Mesodermal cell (in vitro differentiated cells): ENCODE results near the gene RBM3.

Source experiments
- H3K27ac ChIP-seq: 2 replicates; pipeline ENCODE4 v1.7.0; 2013; ENCODE audit warnings: mild to moderate bottlenecking, low read depth, low read length, moderate library complexity; ENCODE audit not compliant: severe bottlenecking
- H3K36me3 ChIP-seq: 2 replicates; pipeline ENCODE4 v1.7.1; 2013; ENCODE audit warnings: mild to moderate bottlenecking, low read length, moderate library complexity; ENCODE audit not compliant: control insufficient read depth, insufficient read depth
- H3K4me1 ChIP-seq: one replicate; pipeline ENCODE4 v1.7.1; 2013; ENCODE audit warnings: mild to moderate bottlenecking, low read length; ENCODE audit not compliant: insufficient read depth, control insufficient read depth, poor library complexity, severe bottlenecking
- H3K4me3 ChIP-seq: 2 replicates; pipeline ENCODE4 v1.7.0; 2013; ENCODE audit warnings: low read length, control low read depth, mild to moderate bottlenecking; ENCODE audit not compliant: insufficient read depth, poor library complexity, severe bottlenecking; ENCODE audit errors: extremely low read depth
- H3K9me3 ChIP-seq: 2 replicates; pipeline ENCODE4 v1.7.1; 2013; ENCODE audit warnings: mild to moderate bottlenecking, low read length, moderate library complexity; ENCODE audit not compliant: control insufficient read depth
- WGBS, 2 experiments: methylation state at CpG; one replicate each; pipeline ENCODE4 v1.1.5; 2013; ENCODE audit warnings: missing lambda C conversion rate in 2 of 2; ENCODE audit not compliant: insufficient coverage in 2 of 2; 5-methylcytosine and 5-hydroxymethylcytosine counted together

The RBM3 gene

DNA sequence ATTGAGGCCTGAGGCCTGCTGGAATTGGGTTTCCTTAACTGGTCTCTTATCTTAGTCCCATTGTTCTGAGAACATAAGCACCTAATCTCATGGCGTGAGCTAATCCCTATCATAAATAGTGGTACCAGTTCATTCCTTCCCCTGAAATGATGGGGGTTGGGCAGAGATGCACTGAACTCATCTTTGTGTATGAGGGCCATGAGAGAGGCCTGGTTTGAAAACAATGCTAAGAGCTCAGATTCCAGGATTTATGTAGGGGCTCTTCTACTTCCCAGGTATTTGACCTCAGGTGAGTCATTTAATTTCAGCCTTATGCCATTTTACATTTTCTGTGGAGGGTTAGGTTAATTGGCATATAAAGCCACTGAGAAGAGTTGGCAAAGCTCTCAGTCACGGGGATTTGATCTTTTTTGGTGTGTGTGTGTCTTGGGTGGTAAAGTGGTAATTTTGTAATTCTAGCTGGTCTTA lies 4.4 kb downstream of the RBM3 start:
- H3K4me1 ChIP-seq, result peaks cover 9% of the 10 kb centered on the region
- H3K9me3 ChIP-seq, result no peaks in the 10 kb centered on the region
- H3K4me3 ChIP-seq, result no peak overlapping the region
- no peak overlapping the region for H3K27ac ChIP-seq
- peaks cover 39% of the 10 kb centered on the region for H3K36me3 ChIP-seq
- WGBS, 2 experiments, result no CpG with 5 or more reads among the region's 2 CpGs

DNA sequence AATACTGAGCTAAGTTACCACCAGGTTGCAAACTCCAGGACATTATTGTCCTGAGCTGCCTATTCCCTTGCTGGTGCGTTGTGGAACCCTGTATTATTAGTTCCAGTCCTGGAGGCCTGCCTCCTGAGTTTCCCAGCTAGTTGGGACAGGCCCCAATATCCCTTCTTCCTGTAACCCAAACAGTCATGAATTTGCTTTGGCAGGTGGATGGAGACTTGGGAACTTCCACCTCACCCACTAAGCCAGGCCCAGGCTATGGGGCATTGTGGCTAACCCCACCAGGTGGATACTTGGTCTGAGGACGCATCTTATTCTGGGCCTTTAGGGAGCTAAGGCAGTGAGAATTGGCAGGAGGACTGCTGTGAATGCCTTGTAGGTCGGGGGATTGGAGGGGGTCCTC lies 5.0 kb downstream of the RBM3 start:
- Histone ChIP-seq H3K27ac (no peak overlapping the region), H3K4me1 (peaks cover 9% of the 10 kb centered on the region), H3K4me3 (no peak overlapping the region), H3K36me3 (peaks cover 39% of the 10 kb centered on the region), H3K9me3 (no peaks in the 10 kb centered on the region)
- WGBS, 2 experiments, result 80% methylated on average over 1 of the region's 3 CpGs

GRCh38 chrX:48580662-48581061 lies 6.4 kb downstream of the RBM3 start:
- no peak overlapping the region for H3K27ac ChIP-seq
- no peak overlapping the region for H3K4me3 ChIP-seq
- no peaks in the 10 kb centered on the region for H3K9me3 ChIP-seq
- peaks cover 9% of the 10 kb centered on the region for H3K4me1 ChIP-seq
- no CpG with 5 or more reads among the region's 1 CpG for WGBS, 2 experiments
- H3K36me3 ChIP-seq, result peaks cover 33% of the 10 kb centered on the region

DNA sequence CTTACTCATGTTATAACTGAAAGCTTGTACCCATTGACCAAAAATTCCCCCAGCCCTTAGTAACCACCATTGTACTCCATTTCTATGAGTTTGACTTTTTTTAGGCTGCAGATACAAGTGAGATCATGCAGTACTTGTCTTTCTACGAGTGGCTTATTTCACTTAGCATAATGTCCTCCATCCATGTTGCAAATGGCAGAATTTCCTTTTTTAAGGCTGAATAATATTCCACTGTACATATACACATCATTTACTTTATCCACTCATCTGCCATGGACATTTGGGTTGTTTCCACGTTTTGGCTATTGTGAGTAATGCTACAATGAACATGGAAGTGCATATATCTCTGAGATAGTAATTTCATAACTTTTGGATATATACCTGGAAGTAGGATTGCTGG lies 10.4 kb downstream of the RBM3 start:
- no peak overlapping the region for H3K4me3 ChIP-seq
- peaks cover 2% of the 10 kb centered on the region for H3K36me3 ChIP-seq
- no peaks in the 10 kb centered on the region for H3K9me3 ChIP-seq
- no peak overlapping the region for H3K27ac ChIP-seq
- 86 to 100% methylated on average over 1 of the region's 2 CpGs for WGBS, 2 experiments
- no peaks in the 10 kb centered on the region for H3K4me1 ChIP-seq

GRCh38 chrX:48589482-48590162 lies 15.3 kb downstream of the RBM3 start:
- Histone ChIP-seq H3K36me3 (no peaks in the 10 kb centered on the region), H3K9me3 (no peaks in the 10 kb centered on the region), H3K27ac (no peak overlapping the region), H3K4me3 (no peak overlapping the region), H3K4me1 (peaks cover 5% of the 10 kb centered on the region)
- WGBS, 2 experiments, result 90% methylated on average over 7 of the region's 13 CpGs; no CpG with 5 or more reads in 1 of the 2 experiments

DNA sequence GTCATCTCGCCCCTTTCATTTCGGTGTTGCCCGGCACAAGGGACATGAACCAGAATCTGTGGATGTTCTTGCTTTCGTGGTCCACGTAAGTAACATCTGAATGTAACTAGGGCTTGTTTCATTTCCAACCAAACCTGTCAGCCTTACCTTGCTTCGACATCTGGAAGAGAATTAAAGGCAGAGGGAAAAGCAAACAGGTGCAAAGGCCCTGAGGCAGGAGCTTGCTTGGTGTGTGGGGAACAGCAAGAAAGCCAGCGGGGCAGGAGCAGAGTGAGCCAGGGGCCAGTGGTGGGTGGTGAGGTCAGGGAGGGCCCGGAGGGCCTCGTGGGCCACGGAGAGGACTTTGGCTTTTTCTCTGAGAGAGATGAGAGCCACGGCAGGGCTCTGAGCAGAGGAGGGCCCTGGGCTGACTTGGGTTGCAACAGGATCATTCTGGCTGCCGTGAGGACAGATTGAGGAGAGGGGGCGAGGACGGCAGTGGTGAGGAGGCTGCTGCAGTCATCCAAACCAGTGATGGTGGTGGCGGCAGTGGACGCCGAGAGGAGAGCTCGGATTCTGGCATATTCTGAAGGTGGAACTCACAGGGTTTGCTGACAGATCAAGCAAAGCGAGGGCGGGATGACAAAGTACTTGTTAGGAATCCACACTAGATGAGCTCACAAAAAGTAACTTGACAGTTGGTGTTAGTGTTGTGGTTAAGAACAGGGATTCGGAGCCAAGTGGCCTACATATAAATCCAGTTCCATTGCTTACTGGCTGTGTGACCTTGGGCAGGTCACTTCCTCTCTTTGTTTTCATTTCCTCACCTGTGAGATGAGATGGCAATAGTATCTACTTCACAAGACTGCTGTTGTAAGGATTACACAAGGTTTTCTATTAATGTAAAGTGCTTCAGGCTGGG lies 16.2 kb downstream of the RBM3 start:
- no peak overlapping the region for H3K27ac ChIP-seq
- no peak overlapping the region for H3K4me3 ChIP-seq
- WGBS, 2 experiments, result 93 to 96% methylated on average over 7 to 10 of the region's 21 CpGs
- H3K36me3 ChIP-seq, result no peaks in the 10 kb centered on the region
- H3K9me3 ChIP-seq, result no peaks in the 10 kb centered on the region
- peaks cover 5% of the 10 kb centered on the region for H3K4me1 ChIP-seq

DNA sequence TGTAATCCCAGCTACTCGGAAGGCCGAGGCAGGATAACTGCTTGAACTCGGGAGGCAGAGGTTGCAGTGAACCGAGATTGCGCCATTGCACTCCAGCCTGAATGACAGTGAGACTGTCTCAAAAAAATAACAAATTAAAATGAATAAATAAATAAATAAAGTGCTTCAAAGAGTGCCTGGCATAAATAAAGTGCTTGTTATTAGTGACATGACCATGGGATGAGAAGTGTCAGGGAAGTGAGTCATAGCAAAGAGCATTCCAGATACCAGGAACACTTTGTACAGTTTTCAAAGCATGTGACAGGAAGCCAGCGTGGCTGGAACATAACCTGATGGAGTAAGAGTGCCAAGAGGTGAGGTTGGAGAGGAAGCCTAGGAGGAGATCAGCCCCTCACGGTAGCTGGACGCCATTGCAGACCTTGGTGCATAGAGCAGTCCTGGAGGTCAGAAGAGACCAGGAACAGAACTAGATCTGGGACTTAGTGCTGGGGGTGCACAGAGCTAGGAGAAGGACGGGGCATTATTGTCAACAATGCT lies 17.0 kb downstream of the RBM3 start:
- WGBS, 2 experiments, result 81 to 100% methylated on average over 2 to 3 of the region's 9 CpGs
- Histone ChIP-seq H3K36me3 (no peaks in the 10 kb centered on the region), H3K27ac (no peak overlapping the region)

GRCh38 chrX:48592971-48593370 lies 18.7 kb downstream of the RBM3 start:
- Histone ChIP-seq H3K4me1 (peaks cover 5% of the 10 kb centered on the region), H3K9me3 (no peaks in the 10 kb centered on the region), H3K4me3 (no peak overlapping the region), H3K36me3 (no peaks in the 10 kb centered on the region), H3K27ac (no peak overlapping the region)
- WGBS, 2 experiments, result no CpG with 5 or more reads among the region's 5 CpGs

More for the DNA sequence above, 17.0 kb downstream of the RBM3 start:
- Histone ChIP-seq H3K4me3 (no peak overlapping the region), H3K4me1 (peaks cover 5% of the 10 kb centered on the region), H3K9me3 (no peaks in the 10 kb centered on the region)

GRCh38 chrX:48595929-48596328 lies 21.6 kb downstream of the RBM3 start:
- Histone ChIP-seq H3K9me3 (no peaks in the 10 kb centered on the region), H3K27ac (no peak overlapping the region), H3K36me3 (peaks cover 15% of the 10 kb centered on the region), H3K4me1 (peaks cover 5% of the 10 kb centered on the region), H3K4me3 (no peak overlapping the region)
- WGBS, 2 experiments, result 100% methylated on average over 1 to 2 of the region's 2 CpGs

DNA sequence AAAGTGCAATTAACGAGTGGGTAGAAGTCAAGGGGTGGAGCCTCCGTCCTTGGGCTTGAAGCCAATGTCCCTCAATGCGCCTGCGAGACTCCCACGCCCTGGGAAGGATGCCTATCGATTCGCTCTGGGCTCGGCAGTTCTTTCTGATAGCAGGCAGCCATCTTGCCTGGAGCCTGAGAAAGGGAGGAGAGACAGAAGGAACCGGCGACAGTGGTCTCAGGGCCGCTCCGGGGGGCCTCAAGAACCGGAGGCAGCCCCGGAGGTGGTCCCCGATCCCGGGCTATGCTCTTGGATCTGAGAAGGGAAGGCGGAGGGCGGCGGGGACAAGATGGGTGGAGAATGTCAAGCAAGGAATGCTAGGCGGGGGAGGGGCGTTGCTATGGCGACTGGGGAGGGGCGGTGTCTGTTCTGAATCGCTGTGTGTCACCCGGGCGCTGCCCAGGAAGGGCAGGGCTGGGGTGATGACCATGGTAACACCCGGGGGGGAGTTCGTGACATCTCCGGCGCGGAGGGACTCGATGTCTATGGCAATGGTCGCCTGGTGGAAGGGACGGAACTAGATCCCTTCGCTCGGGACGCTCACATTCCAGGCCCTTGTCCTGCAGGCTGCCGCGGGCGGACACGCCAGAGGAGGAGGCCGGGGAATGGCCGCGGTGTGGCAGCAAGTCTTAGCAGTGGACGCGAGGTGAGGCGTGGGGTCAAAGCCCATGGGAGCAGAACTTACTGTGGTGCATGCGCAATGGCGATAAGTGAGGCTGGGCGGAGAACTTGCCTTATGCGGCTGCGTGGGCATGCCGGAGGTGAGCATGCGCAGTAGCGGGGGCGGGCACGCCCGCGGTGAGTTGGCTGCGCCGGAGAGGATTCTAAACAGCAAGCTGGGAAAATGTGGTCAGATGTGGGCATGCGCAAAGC lies 23.3 kb downstream of the RBM3 start, which contains the start of gene WDR13:
Gene WDR13 (plus strand): TSS at position 140 of the 912 bp plus-strand sequence. CDS start 505 bp downstream, at position 645.
- H3K4me1 ChIP-seq, result no peaks in the 10 kb centered on the region
- no peaks in the 10 kb centered on the region for H3K9me3 ChIP-seq
- H3K36me3 ChIP-seq, result peaks cover 20% of the 10 kb centered on the region
- H3K4me3 ChIP-seq, result peak within 1 kb of the TSS; percentile 56
- WGBS, 2 experiments, result 0 to 1% methylated on average over 15 to 25 of the region's 62 CpGs
- peak within 1 kb of the TSS; percentile 99 for H3K27ac ChIP-seq
